Liver (tissue), 9 donors: ENCODE data around the gene OR56A3. TPM values are rescaled to one million over a fixed set of nuclear protein-coding genes. Genes with fewer than 3 reads are reported as not detected.

Experiments
- DNase-seq: peaks from one replicate; pipeline ENCODE4 v3.0.0-alpha.2; 2017; ENCODE audit warnings: low spot score
- H3K27ac ChIP-seq, 2 donors: one replicate each; pipeline ENCODE4 v1.7.0; 2013; ENCODE audit warnings: inconsistent platforms in 2 of 2, low read length in 2 of 2, control low read depth in 1 of 2, low read depth in 1 of 2, mild to moderate bottlenecking in 1 of 2
- H3K27me3 ChIP-seq, 4 donors: one replicate each; pipeline versions ENCODE4 v1.6.1 to v1.7.0; 2013; ENCODE audit warnings: low read length in 3 of 4, inconsistent platforms in 1 of 4, mild to moderate bottlenecking in 1 of 4, moderate library complexity in 1 of 4; ENCODE audit not compliant: control insufficient read depth in 4 of 4, insufficient read depth in 4 of 4
- H3K36me3 ChIP-seq, 4 donors: one replicate each; pipeline versions ENCODE4 v1.6.1 to v1.7.0; 2013; ENCODE audit warnings: low read length in 3 of 4, mild to moderate bottlenecking in 3 of 4, low read depth in 1 of 4, moderate library complexity in 1 of 4; ENCODE audit not compliant: control insufficient read depth in 4 of 4, insufficient read depth in 3 of 4
- H3K4me1 ChIP-seq, 4 donors: one replicate each; pipeline versions ENCODE4 v1.6.1 to v1.7.0; 2013; ENCODE audit warnings: low read length in 3 of 4, mild to moderate bottlenecking in 3 of 4, moderate library complexity in 1 of 4; ENCODE audit not compliant: control insufficient read depth in 4 of 4, insufficient read depth in 4 of 4
- H3K4me3 ChIP-seq, 3 donors: one replicate each; pipeline versions ENCODE4 v1.6.1 to v1.7.0; 2013; ENCODE audit warnings: low read length in 3 of 3, control low read depth in 1 of 3, low read depth in 1 of 3, mild to moderate bottlenecking in 1 of 3
- H3K9ac ChIP-seq, 2 donors: one replicate each; pipeline ENCODE4 v1.7.0; 2013; ENCODE audit warnings: low read length in 2 of 2, mild to moderate bottlenecking in 2 of 2, moderate library complexity in 2 of 2, control low read depth in 1 of 2, low read depth in 1 of 2
- H3K9me3 ChIP-seq, 4 donors: one replicate each; pipeline versions ENCODE4 v1.6.1 to v1.7.0; 2013; ENCODE audit warnings: low read length in 3 of 4; ENCODE audit not compliant: control insufficient read depth in 4 of 4
- EGR1 ChIP-seq, 2 donors: IDR thresholded peaks; 2 replicates each; pipeline ENCODE4 v1.6.1; 2016 to 2018; ENCODE audit warnings: antibody characterized with exemption in 2 of 2, low read depth in 2 of 2
- FOXA2 ChIP-seq: IDR thresholded peaks from 2 replicates; pipeline ENCODE4 v1.6.1; 2016; ENCODE audit warnings: antibody characterized with exemption
- GABPA ChIP-seq, 2 donors: IDR thresholded peaks in 1 of 2; conservative IDR thresholded peaks in 1 of 2; 2 replicates each; pipeline ENCODE4 v1.6.1; 2016; ENCODE audit warnings: antibody characterized with exemption in 2 of 2, mild to moderate bottlenecking in 1 of 2, moderate library complexity in 1 of 2
- HNF4A ChIP-seq, 2 donors: conservative IDR thresholded peaks; 2 replicates each; pipeline ENCODE4 v1.6.1; 2016; ENCODE audit warnings: antibody characterized with exemption in 2 of 2, mild to moderate bottlenecking in 2 of 2
- HNF4G ChIP-seq: IDR thresholded peaks from 2 replicates; pipeline ENCODE4 v1.6.1; 2016; ENCODE audit warnings: antibody characterized with exemption
- JUND ChIP-seq, 2 donors: IDR thresholded peaks; 2 replicates each; pipeline ENCODE4 v1.6.1; 2016; ENCODE audit warnings: antibody characterized with exemption in 2 of 2
- NR2F2 ChIP-seq: IDR thresholded peaks from 2 replicates; pipeline ENCODE4 v1.6.1; 2016; ENCODE audit warnings: antibody characterized with exemption
- RAD21 ChIP-seq, 2 donors: IDR thresholded peaks; 2 replicates each; pipeline ENCODE4 v1.6.1; 2016; ENCODE audit warnings: antibody characterized with exemption in 2 of 2, mild to moderate bottlenecking in 2 of 2
- RXRA ChIP-seq, 2 donors: IDR thresholded peaks; 2 replicates each; pipeline ENCODE4 v1.6.1; 2017 to 2018; ENCODE audit warnings: antibody characterized with exemption in 2 of 2, mild to moderate bottlenecking in 1 of 2
- SP1 ChIP-seq: IDR thresholded peaks from 2 replicates; pipeline ENCODE4 v1.6.1; 2018; ENCODE audit warnings: antibody characterized with exemption, mild to moderate bottlenecking
- TAF1 ChIP-seq: conservative IDR thresholded peaks from 2 replicates; pipeline ENCODE4 v1.6.1; 2016; ENCODE audit warnings: antibody characterized with exemption, mild to moderate bottlenecking
- YY1 ChIP-seq: IDR thresholded peaks from 2 replicates; pipeline ENCODE4 v1.6.1; 2016; ENCODE audit warnings: antibody characterized with exemption, mild to moderate bottlenecking
- WGBS: extraction: QIAGEN DNeasy Blood & Tissue Kit; methylation state at CpG from one replicate; pipeline ENCODE4 v1.1.7; 2013; 5-methylcytosine and 5-hydroxymethylcytosine counted together
- polyA plus RNA-seq, 2 donors: library from polyadenylated mRNA; stranded (reverse) in 1 of 2; unstranded in 1 of 2; fragments of 200-250 nt in 1 of 2; fragments of >200 nt in 1 of 2; fragmentation: Nextera tagmentation in 1 of 2; extraction: Ambion mirVana in 1 of 2; gene quantifications; one replicate each; pipeline versions ENCODE4 v1.2.1 to v1.2.3, GENCODE V29; 2013 to 2015
- total RNA-seq, 2 donors: library from RNA; depleted of rRNA; stranded (reverse); fragments of >200 nt; gene quantifications; one replicate each; pipeline ENCODE4 v1.2.3, GENCODE V29; 2014
- TF ChIP-seq, protein P1 (sequence below): IDR thresholded peaks from 2 replicates; pipeline ENCODE4 v1.6.1; 2016; ENCODE audit warnings: antibody characterized with exemption
- TF ChIP-seq, protein P2 (sequence below): IDR thresholded peaks from 2 replicates; pipeline ENCODE4 v1.6.1; 2016; ENCODE audit warnings: antibody characterized with exemption
- TF ChIP-seq, protein P3 (sequence below): IDR thresholded peaks from 2 replicates; pipeline ENCODE4 v1.6.1; 2016; ENCODE audit warnings: antibody characterized with exemption, mild to moderate bottlenecking
- TF ChIP-seq, protein P4 (sequence below): IDR thresholded peaks from 2 replicates; pipeline ENCODE4 v1.6.1; 2016; ENCODE audit warnings: antibody characterized with exemption
- TF ChIP-seq, protein P5 (sequence below): fragments of 150-350 bp; IDR thresholded peaks from 2 replicates; pipeline ENCODE4 v1.5.1; 2017; ENCODE audit warnings: improper control_type of control experiment, low read depth, low read length; ENCODE audit not compliant: missing input control
- donor health status: healthy.
- donor health status: healthy.
- donor health status: healthy.
- donor health status: healthy.
- donor health status: healthy.

The OR56A3 gene
- total and polyA plus RNA-seq, 4 donors = not detected

DNA sequence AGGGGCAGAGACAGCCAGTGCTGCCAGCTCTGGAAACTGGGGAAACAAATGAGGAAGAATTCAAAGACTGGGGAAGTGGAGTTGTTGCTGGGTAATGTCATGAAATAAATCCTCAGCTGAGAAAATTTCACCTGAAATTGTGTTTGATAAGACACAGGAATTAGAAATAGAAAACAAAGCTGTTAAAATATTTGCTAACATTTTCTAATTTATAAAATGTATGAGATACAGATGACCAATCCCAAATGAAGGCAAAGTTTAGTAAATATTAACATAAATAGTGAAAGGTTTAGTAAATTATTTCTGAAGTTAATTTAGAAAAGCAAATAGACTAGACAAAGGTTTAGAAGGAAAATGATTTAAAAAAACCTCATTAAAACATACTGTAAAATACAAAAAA lies 26.3 kb downstream of the OR56A3 start, which contains the start of gene OR56A5:
Gene OR56A5 (minus strand): TSS at position 101 of the 400 bp plus-strand sequence. CDS start 0 bp downstream, at position 101.
- H3K9me3 ChIP-seq = no peaks in the 10 kb centered on the region
- no peak within 1 kb of the TSS for H3K27ac ChIP-seq
- no peaks in the 10 kb centered on the region for H3K27me3 ChIP-seq
- TF ChIP-seq, protein P1, sequence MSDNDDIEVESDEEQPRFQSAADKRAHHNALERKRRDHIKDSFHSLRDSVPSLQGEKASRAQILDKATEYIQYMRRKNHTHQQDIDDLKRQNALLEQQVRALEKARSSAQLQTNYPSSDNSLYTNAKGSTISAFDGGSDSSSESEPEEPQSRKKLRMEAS = no peak
- TF ChIP-seq HNF4G = no peak
- no peak for TF ChIP-seq SP1
- TF ChIP-seq, protein P2, sequence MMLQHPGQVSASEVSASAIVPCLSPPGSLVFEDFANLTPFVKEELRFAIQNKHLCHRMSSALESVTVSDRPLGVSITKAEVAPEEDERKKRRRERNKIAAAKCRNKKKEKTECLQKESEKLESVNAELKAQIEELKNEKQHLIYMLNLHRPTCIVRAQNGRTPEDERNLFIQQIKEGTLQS = no peak
- no peak for TF ChIP-seq RXRA (IDR thresholded peaks at IDR 0.05)
- TF ChIP-seq HNF4A (conservative IDR thresholded peaks at IDR 0.05) = no peak
- no peak for TF ChIP-seq EGR1 (IDR thresholded peaks at IDR 0.05; ENCODE audit: low read depth in 2 of 2)
- TF ChIP-seq, protein P3, sequence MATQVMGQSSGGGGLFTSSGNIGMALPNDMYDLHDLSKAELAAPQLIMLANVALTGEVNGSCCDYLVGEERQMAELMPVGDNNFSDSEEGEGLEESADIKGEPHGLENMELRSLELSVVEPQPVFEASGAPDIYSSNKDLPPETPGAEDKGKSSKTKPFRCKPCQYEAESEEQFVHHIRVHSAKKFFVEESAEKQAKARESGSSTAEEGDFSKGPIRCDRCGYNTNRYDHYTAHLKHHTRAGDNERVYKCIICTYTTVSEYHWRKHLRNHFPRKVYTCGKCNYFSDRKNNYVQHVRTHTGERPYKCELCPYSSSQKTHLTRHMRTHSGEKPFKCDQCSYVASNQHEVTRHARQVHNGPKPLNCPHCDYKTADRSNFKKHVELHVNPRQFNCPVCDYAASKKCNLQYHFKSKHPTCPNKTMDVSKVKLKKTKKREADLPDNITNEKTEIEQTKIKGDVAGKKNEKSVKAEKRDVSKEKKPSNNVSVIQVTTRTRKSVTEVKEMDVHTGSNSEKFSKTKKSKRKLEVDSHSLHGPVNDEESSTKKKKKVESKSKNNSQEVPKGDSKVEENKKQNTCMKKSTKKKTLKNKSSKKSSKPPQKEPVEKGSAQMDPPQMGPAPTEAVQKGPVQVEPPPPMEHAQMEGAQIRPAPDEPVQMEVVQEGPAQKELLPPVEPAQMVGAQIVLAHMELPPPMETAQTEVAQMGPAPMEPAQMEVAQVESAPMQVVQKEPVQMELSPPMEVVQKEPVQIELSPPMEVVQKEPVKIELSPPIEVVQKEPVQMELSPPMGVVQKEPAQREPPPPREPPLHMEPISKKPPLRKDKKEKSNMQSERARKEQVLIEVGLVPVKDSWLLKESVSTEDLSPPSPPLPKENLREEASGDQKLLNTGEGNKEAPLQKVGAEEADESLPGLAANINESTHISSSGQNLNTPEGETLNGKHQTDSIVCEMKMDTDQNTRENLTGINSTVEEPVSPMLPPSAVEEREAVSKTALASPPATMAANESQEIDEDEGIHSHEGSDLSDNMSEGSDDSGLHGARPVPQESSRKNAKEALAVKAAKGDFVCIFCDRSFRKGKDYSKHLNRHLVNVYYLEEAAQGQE = no peak
- no peak for TF ChIP-seq RAD21 (IDR thresholded peaks at IDR 0.05)
- TF ChIP-seq, protein P4, sequence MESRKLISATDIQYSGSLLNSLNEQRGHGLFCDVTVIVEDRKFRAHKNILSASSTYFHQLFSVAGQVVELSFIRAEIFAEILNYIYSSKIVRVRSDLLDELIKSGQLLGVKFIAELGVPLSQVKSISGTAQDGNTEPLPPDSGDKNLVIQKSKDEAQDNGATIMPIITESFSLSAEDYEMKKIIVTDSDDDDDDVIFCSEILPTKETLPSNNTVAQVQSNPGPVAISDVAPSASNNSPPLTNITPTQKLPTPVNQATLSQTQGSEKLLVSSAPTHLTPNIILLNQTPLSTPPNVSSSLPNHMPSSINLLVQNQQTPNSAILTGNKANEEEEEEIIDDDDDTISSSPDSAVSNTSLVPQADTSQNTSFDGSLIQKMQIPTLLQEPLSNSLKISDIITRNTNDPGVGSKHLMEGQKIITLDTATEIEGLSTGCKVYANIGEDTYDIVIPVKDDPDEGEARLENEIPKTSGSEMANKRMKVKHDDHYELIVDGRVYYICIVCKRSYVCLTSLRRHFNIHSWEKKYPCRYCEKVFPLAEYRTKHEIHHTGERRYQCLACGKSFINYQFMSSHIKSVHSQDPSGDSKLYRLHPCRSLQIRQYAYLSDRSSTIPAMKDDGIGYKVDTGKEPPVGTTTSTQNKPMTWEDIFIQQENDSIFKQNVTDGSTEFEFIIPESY = no peak
- TF ChIP-seq GABPA (IDR thresholded peaks at IDR 0.05 in 1 of 2, conservative IDR thresholded peaks at IDR 0.05 in 1 of 2) = no peak
- TF ChIP-seq, protein P5, sequence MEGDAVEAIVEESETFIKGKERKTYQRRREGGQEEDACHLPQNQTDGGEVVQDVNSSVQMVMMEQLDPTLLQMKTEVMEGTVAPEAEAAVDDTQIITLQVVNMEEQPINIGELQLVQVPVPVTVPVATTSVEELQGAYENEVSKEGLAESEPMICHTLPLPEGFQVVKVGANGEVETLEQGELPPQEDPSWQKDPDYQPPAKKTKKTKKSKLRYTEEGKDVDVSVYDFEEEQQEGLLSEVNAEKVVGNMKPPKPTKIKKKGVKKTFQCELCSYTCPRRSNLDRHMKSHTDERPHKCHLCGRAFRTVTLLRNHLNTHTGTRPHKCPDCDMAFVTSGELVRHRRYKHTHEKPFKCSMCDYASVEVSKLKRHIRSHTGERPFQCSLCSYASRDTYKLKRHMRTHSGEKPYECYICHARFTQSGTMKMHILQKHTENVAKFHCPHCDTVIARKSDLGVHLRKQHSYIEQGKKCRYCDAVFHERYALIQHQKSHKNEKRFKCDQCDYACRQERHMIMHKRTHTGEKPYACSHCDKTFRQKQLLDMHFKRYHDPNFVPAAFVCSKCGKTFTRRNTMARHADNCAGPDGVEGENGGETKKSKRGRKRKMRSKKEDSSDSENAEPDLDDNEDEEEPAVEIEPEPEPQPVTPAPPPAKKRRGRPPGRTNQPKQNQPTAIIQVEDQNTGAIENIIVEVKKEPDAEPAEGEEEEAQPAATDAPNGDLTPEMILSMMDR = no peak
- TF ChIP-seq YY1 = no peak
- no peak for TF ChIP-seq NR2F2
- no peak for TF ChIP-seq FOXA2
- DNase-seq = no peak
- H3K9ac ChIP-seq = no peak within 1 kb of the TSS
- H3K36me3 ChIP-seq = no peaks in the 10 kb centered on the region
- H3K4me1 ChIP-seq = no peaks in the 10 kb centered on the region
- no peak within 1 kb of the TSS for H3K4me3 ChIP-seq

DNA sequence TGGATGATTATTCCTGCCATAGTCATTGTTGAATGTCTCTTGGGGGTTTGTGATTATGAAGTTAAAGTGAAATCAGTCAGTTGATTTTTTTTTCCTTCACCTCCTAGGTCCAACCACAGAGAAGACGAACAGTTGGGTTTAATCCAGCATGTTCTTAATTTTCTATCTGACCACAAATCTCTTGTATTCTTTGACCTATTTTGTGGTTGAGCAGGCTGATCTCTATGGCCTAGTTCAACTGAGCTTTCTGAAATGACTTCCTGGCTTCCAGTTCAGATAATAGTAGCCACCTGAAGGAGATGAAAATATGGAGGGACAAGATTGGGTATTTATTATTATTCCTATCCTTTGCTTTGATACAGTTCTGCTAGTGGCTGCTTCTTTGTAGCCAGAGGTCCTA lies 31.5 kb downstream of the OR56A3 start:
- H3K9ac ChIP-seq = no peak overlapping the region
- H3K27ac ChIP-seq = no peak overlapping the region
- H3K9me3 ChIP-seq = no peaks in the 10 kb centered on the region
- WGBS = 62% methylated on average over 1 of the region's 1 CpG
- no peaks in the 10 kb centered on the region for H3K27me3 ChIP-seq
- H3K36me3 ChIP-seq = no peaks in the 10 kb centered on the region
- no peak overlapping the region for H3K4me3 ChIP-seq
- no peaks in the 10 kb centered on the region for H3K4me1 ChIP-seq
- no peak for DNase-seq
- TF ChIP-seq NR2F2 = no peak
- TF ChIP-seq HNF4A (conservative IDR thresholded peaks at IDR 0.05) = no peak
- TF ChIP-seq, protein P3 = no peak
- no peak for TF ChIP-seq HNF4G
- TF ChIP-seq YY1 = no peak
- TF ChIP-seq TAF1 = no peak
- no peak for TF ChIP-seq JUND (IDR thresholded peaks at IDR 0.05)
- TF ChIP-seq RAD21 (IDR thresholded peaks at IDR 0.05) = no peak
- TF ChIP-seq SP1 = no peak
- TF ChIP-seq, protein P5 = no peak
- TF ChIP-seq GABPA (IDR thresholded peaks at IDR 0.05 in 1 of 2, conservative IDR thresholded peaks at IDR 0.05 in 1 of 2) = no peak
